Esophagus muscularis mucosa (tissue), 4 donors: Measurements from ENCODE around the gene PPP1R12A. TPM values are rescaled to one million over a fixed set of nuclear protein-coding genes. Genes with fewer than 3 reads are reported as not detected.
"Not testable (repeated sequence)": the region's sequence is repeated elsewhere in the genome, so short reads cannot be mapped to it uniquely, and the experiment has no call there.

Experiments
- DNase-seq: peaks from one replicate; pipeline ENCODE4 v3.0.0-alpha.2; 2017; ENCODE audit errors: extremely low spot score
- H3K27ac ChIP-seq, 4 donors: fragments of 200-600 bp; sonication (generic); replicated peaks in 1 of 4; 1 replicate in 3 of 4; 2 replicates in 1 of 4; pipeline ENCODE4 v1.5.1; 2016 to 2019; ENCODE audit warnings: mild to moderate bottlenecking in 1 of 4
- H3K27me3 ChIP-seq, 4 donors: fragments of 200-600 bp; sonication (generic); one replicate each; pipeline versions ENCODE4 v1.5.1 to v1.6.0; 2016 to 2019
- H3K36me3 ChIP-seq, 4 donors: fragments of 200-600 bp; sonication (generic); one replicate each; pipeline ENCODE4 v1.5.1; 2016 to 2019
- H3K4me1 ChIP-seq, 4 donors: fragments of 200-600 bp; sonication (generic); one replicate each; pipeline ENCODE4 v1.5.1; 2016 to 2019
- H3K4me3 ChIP-seq, 4 donors: fragments of 200-600 bp; sonication (generic); 1 replicate in 2 of 4; 2 replicates in 2 of 4; pipeline ENCODE4 v1.5.1; 2016 to 2019; ENCODE audit warnings: mild to moderate bottlenecking in 4 of 4, moderate library complexity in 1 of 4
- H3K9me3 ChIP-seq, 4 donors: fragments of 200-600 bp; sonication (generic); 1 replicate in 3 of 4; 2 replicates in 1 of 4; pipeline ENCODE4 v1.5.1; 2016 to 2019
- EP300 ChIP-seq: sonication (generic); formaldehyde crosslinking; IDR thresholded peaks from one replicate; pipeline ENCODE4 v1.6.1; 2017; ENCODE audit warnings: antibody characterized with exemption
- POLR2A ChIP-seq: fragments of 450-650 bp; IDR thresholded peaks from one replicate; pipeline ENCODE4 v1.6.1; 2017; ENCODE audit warnings: antibody characterized with exemption, moderate library complexity, mild to moderate bottlenecking, low read depth
- POLR2AphosphoS5 ChIP-seq, 2 donors: sonication (generic); formaldehyde crosslinking; IDR thresholded peaks; one replicate each; pipeline ENCODE4 v1.6.1; 2017; ENCODE audit warnings: antibody characterized with exemption in 2 of 2
- WGBS: methylation state at CpG from one replicate; pipeline ENCODE4 v1.1.5; 2018; 5-methylcytosine and 5-hydroxymethylcytosine counted together
- intact Hi-C: fragments of 100-400 bp; cut with DNase I; formaldehyde crosslinking; loops from one replicate; pipeline ENCODE4 v1.15.1; 2023
- total RNA-seq, 4 donors: library from RNA; depleted of rRNA; stranded (reverse); fragments of >200 nt; gene quantifications; one replicate each; pipeline versions ENCODE4 v1.1.0 to v1.2.1, GENCODE V29; 2016
- TF ChIP-seq, protein P1 (sequence below), 3 experiments: fragments of 200-600 bp in 2 of 3; fragments of 450-650 bp in 1 of 3; sonication (generic) in 2 of 3; IDR thresholded peaks; one replicate each; pipeline ENCODE4 v1.5.1; 2017 to 2019; ENCODE audit warnings: antibody characterized with exemption in 3 of 3, mild to moderate bottlenecking in 2 of 3, moderate library complexity in 1 of 3

Gene PPP1R12A
- total RNA-seq, 4 donors from 2014 or later, result 441 to 691 (median 542) TPM

DNA sequence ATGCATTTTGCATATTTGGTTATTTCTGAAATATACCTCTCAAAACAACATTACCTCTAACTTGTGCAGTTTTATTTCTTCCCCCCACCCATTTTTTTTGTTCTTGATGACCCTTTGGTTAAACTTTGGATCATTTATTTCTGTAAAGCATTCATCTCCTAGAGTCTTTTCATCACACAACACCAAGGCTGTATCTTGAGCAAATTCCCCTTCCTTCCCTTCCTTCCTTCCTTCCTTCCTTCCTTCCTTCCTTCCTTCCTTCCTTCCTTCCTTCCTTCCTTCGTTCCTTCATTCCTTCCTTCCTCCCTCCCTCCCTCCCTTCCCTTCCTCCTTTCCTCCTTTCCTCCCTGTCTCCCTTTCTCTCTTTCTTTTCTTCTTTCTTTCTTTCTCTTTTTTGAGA is 43.8 kb upstream of the PPP1R12A start:
- H3K4me3 ChIP-seq, result no peak overlapping the region
- intact Hi-C loops, result no loop called here
- 59% methylated on average over 1 of the region's 1 CpG for WGBS
- no peaks in the 10 kb centered on the region for H3K9me3 ChIP-seq
- no peak for TF ChIP-seq EP300
- no peak for TF ChIP-seq POLR2A
- TF ChIP-seq, protein P1, sequence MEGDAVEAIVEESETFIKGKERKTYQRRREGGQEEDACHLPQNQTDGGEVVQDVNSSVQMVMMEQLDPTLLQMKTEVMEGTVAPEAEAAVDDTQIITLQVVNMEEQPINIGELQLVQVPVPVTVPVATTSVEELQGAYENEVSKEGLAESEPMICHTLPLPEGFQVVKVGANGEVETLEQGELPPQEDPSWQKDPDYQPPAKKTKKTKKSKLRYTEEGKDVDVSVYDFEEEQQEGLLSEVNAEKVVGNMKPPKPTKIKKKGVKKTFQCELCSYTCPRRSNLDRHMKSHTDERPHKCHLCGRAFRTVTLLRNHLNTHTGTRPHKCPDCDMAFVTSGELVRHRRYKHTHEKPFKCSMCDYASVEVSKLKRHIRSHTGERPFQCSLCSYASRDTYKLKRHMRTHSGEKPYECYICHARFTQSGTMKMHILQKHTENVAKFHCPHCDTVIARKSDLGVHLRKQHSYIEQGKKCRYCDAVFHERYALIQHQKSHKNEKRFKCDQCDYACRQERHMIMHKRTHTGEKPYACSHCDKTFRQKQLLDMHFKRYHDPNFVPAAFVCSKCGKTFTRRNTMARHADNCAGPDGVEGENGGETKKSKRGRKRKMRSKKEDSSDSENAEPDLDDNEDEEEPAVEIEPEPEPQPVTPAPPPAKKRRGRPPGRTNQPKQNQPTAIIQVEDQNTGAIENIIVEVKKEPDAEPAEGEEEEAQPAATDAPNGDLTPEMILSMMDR (IDR thresholded peaks at IDR 0.05), result no peak
- no peak for TF ChIP-seq POLR2AphosphoS5 (IDR thresholded peaks at IDR 0.05)
- H3K36me3 ChIP-seq, result no peaks in the 10 kb centered on the region
- H3K27me3 ChIP-seq, result no peaks in the 10 kb centered on the region
- DNase-seq, result no peak
- H3K27ac ChIP-seq, result no peak overlapping the region
- peaks cover 0 to 30% (median 27%) of the 10 kb centered on the region in 4 donors for H3K4me1 ChIP-seq

DNA sequence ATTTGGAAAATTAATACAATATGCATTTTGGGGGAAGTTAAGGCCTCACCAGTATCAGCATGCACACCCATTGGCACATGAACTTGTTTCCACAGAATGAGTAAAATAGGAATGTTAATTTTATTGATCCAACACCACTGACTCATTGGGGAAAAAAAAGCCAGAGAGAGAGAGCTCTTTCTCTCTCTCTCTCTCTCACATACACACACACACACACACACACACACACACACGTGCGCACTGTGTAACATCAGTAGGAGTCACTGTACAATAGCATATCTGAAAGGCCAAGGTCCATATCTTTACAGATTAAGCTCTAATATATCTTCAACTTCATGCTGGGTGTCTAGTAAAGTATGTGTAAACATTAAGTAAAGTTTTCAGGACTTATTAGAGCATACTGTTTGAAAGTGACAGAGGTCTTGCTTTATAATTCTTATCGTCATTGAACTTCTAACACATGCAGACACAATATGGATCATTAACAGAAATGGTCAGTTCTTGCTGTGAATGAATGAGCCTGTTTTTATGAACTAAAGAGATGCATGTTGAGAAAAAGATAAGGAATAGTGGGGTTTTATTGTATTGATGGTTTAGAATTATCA is 43.1 kb upstream of the PPP1R12A start:
- H3K27ac ChIP-seq, H3K36me3 ChIP-seq, H3K9me3 ChIP-seq, intact Hi-C loops, H3K27me3 ChIP-seq, DNase-seq, H3K4me3 ChIP-seq: not testable (repeated sequence)
- WGBS, result 67% methylated on average over 3 of the region's 3 CpGs
- peaks cover 0 to 30% (median 27%) of the 10 kb centered on the region in 4 donors for H3K4me1 ChIP-seq

DNA sequence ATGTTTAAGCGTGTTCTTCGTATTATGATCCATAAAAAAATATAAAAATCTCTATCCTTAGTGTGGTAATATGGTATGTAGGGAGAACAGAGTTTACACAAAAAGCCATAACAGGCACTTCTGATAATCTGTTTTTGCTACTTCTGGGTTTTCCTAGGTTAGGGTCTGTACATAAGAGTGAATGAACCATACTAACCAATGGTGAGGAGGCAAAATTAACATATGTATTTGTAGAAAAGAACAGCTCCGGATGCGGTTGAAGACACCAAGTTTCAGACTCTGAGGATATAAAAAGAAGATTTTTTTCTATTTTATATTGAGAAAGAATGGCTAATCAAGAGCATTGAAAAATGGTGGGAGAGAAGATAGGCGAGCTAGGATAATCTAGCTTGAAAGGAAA is 40.2 kb upstream of the PPP1R12A start:
- Histone ChIP-seq H3K4me3 (no peak overlapping the region), H3K27me3 (no peaks in the 10 kb centered on the region), H3K4me1 (peaks cover 0 to 36% (median 27%) of the 10 kb centered on the region in 4 donors), H3K27ac (peak overlapping the region; percentile 70 to 79 (median 76)), H3K9me3 (no peaks in the 10 kb centered on the region), H3K36me3 (no peaks in the 10 kb centered on the region)
- intact Hi-C loops, result no loop called here
- 98% methylated on average over 5 of the region's 5 CpGs for WGBS
- no peak for DNase-seq
- TF ChIP-seq POLR2AphosphoS5 (IDR thresholded peaks at IDR 0.05), result no peak
- no peak for TF ChIP-seq EP300
- TF ChIP-seq, protein P1 (IDR thresholded peaks at IDR 0.05), result no peak
- TF ChIP-seq POLR2A, result no peak

DNA sequence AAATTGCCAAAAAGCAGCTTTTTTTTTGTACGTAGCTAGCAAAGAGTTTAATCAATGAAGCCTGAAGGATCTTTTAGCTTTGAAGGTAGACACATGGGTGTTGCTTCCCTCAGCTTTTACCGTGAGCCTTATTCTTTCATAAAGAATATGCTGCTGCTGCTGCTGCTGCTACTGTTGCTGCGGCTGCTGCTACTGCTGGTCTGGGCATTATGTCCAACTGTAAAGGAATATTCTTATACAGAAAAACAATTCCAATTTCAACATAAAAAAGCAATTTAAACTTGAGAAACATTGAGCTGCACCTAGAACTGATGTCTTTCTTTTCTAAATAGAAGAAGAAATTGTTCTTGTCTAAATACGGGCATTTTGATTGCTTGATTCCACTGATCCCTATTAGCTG is 38.9 kb upstream of the PPP1R12A start:
- Histone ChIP-seq H3K36me3 (no peaks in the 10 kb centered on the region), H3K4me1 (peaks cover 0 to 36% (median 27%) of the 10 kb centered on the region in 4 donors), H3K9me3 (no peaks in the 10 kb centered on the region), H3K4me3 (peak overlapping the region; percentile 19 to 27 (median 22)), H3K27ac (peak overlapping the region; percentile 70 to 79 (median 76)), H3K27me3 (no peaks in the 10 kb centered on the region)
- TF ChIP-seq EP300 (no peak), POLR2A (no peak)
- WGBS, result 50% methylated on average over 4 of the region's 4 CpGs
- no peak for DNase-seq
- intact Hi-C loops, result no loop called here

DNA sequence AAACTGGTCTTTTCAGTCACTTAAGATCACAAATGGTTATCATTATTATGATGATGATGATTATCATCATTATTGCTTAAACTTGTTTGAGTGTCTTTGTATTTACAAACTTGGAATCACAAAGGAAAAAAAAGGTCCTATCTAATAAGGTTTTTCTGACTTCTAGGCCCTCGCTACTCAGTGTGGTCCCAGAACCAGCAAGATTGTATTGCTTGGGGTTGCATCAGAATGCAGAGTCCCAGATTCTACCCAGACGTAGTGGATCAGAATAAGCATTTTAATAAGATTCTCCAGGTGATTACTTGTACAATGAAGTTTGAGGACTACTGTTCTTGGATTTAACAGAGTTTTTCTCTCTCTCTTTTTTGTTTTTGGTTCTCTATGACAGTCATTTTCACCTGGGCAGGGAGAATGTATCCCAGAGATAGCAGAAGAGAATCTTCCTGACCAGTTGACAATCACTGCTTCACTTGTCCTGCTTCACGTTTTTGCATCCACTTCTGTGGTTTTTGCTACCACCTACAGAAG is 29.3 kb upstream of the PPP1R12A start:
- no peak overlapping the region for H3K27ac ChIP-seq
- no peaks in the 10 kb centered on the region for H3K9me3 ChIP-seq
- H3K4me3 ChIP-seq, result no peak overlapping the region
- no peak for DNase-seq
- H3K27me3 ChIP-seq, result no peaks in the 10 kb centered on the region
- intact Hi-C loops, result no loop called here
- 79% methylated on average over 3 of the region's 3 CpGs for WGBS
- TF ChIP-seq, protein P1 (IDR thresholded peaks at IDR 0.05), result no peak
- TF ChIP-seq POLR2AphosphoS5 (IDR thresholded peaks at IDR 0.05) (no peak), EP300 (no peak), POLR2A (no peak)
- no peaks in the 10 kb centered on the region for H3K36me3 ChIP-seq
- peaks cover 0 to 11% (median 7%) of the 10 kb centered on the region in 4 donors for H3K4me1 ChIP-seq

DNA sequence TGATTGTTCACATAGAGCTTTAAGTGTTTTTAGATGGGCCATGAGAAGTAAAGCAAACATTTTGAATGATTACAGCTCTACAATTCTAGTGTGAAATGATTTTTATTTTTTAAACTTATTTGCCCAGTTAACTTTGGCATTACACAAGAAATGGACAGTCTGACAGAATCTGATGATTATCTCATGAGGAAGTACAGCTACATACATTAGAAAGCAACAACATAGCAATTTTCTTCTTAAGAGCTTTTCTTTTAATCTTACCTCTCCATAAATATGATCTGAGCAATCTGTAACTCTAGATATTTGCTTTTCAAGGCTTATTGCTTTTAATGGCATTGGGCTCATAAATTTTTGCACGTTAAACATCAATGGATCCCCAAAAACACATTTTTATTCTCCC is 26.5 kb upstream of the PPP1R12A start:
- 88% methylated on average over 1 of the region's 1 CpG for WGBS
- peaks cover 0 to 14% (median 8%) of the 10 kb centered on the region in 4 donors for H3K4me1 ChIP-seq
- no peaks in the 10 kb centered on the region for H3K36me3 ChIP-seq
- H3K27me3 ChIP-seq, result no peaks in the 10 kb centered on the region
- H3K4me3 ChIP-seq, result no peak overlapping the region
- DNase-seq, result no peak
- H3K27ac ChIP-seq, result no peak overlapping the region
- no peak for TF ChIP-seq POLR2A
- no peak for TF ChIP-seq EP300
- TF ChIP-seq, protein P1 (IDR thresholded peaks at IDR 0.05), result no peak
- TF ChIP-seq POLR2AphosphoS5 (IDR thresholded peaks at IDR 0.05), result no peak
- no peaks in the 10 kb centered on the region for H3K9me3 ChIP-seq
- intact Hi-C loops, result no loop called here
